Testis (tissue), 3 donors: ENCODE data around the gene NFE2L3. TPM values are rescaled to one million over a fixed set of nuclear protein-coding genes. Genes with fewer than 3 reads are reported as not detected.
A peak's percentile ranks its signal among the peaks of the same experiment; 100 is the strongest.

ENCODE experiments used
- DNase-seq: peaks from one replicate; pipeline ENCODE4 v3.0.0-alpha.2; 2019
- H3K27ac ChIP-seq, 2 donors: fragments of 200-600 bp; sonication (generic); one replicate each; pipeline ENCODE4 v1.5.1; 2019
- H3K27me3 ChIP-seq: fragments of 200-600 bp; sonication (generic); one replicate; pipeline ENCODE4 v1.5.1; 2019
- H3K36me3 ChIP-seq: fragments of 200-600 bp; sonication (generic); one replicate; pipeline ENCODE4 v1.5.1; 2017; ENCODE audit warnings: low read depth; ENCODE audit errors: missing control alignments
- H3K4me1 ChIP-seq: fragments of 200-600 bp; sonication (generic); one replicate; pipeline ENCODE4 v1.5.1; 2019
- H3K4me3 ChIP-seq, 2 donors: fragments of 200-600 bp; sonication (generic); one replicate each; pipeline ENCODE4 v1.5.1; 2017 to 2019
- H3K9me3 ChIP-seq: fragments of 200-600 bp; sonication (generic); one replicate; pipeline ENCODE4 v1.5.1; 2017
- CTCF ChIP-seq, 3 experiments: fragments of 450-650 bp in 2 of 3; fragments of 200-600 bp in 1 of 3; sonication (generic) in 1 of 3; IDR thresholded peaks; one replicate each; pipeline ENCODE4 v1.5.1; 2016 to 2019; ENCODE audit warnings: antibody characterized with exemption in 3 of 3, mild to moderate bottlenecking in 2 of 3, moderate library complexity in 1 of 3
- POLR2A ChIP-seq: fragments of 450-650 bp; IDR thresholded peaks from one replicate; pipeline ENCODE4 v1.6.1; 2017; ENCODE audit warnings: antibody characterized with exemption, mild to moderate bottlenecking, moderate library complexity
- WGBS, 2 donors: methylation state at CpG; one replicate each; pipeline ENCODE4 v1.1.5; 2018; 5-methylcytosine and 5-hydroxymethylcytosine counted together
- intact Hi-C: fragments of 100-400 bp; cut with DNase I; formaldehyde crosslinking; loops from one replicate; pipeline ENCODE4 v1.15.1; 2023; ENCODE audit warnings: low total_unique reads
- polyA plus RNA-seq: library from polyadenylated mRNA; stranded (reverse); fragments of 350-450 nt; fragmentation: Illumina TruSeq; extraction: RNeasy Lipid Tissue Mini Kit (QIAGEN cat#74804); gene quantifications from one replicate; pipeline ENCODE4 v1.2.3, GENCODE V29; 2014; ENCODE audit warnings: low read depth, low replicate concordance; ENCODE audit not compliant: insufficient read depth
- total RNA-seq, 2 donors: library from RNA; depleted of rRNA; stranded (reverse); fragments of >200 nt; gene quantifications; one replicate each; pipeline ENCODE4 v1.2.3, GENCODE V29; 2016

Gene NFE2L3
- total and polyA plus RNA-seq, 3 donors from 2014 or later: 3.3 to 4.2 (median 4.2) TPM

GRCh38 chr7:26198781-26199169, 46.8 kb downstream of the NFE2L3 start:
- H3K9me3 ChIP-seq: no peaks in the 10 kb centered on the region
- H3K27me3 ChIP-seq: no peaks in the 10 kb centered on the region
- H3K27ac ChIP-seq: peak overlapping the region; percentile 100
- TF ChIP-seq CTCF (IDR thresholded peaks at IDR 0.05) (no peak), POLR2A (no peak)
- peak overlapping the region; percentile 97 to 99 for H3K4me3 ChIP-seq
- intact Hi-C loops: no loop called here
- H3K4me1 ChIP-seq: peaks cover 16% of the 10 kb centered on the region
- WGBS, 2 donors: 0% methylated on average over 7 of the region's 7 CpGs
- no peak for DNase-seq
- no peaks in the 10 kb centered on the region for H3K36me3 ChIP-seq

DNA sequence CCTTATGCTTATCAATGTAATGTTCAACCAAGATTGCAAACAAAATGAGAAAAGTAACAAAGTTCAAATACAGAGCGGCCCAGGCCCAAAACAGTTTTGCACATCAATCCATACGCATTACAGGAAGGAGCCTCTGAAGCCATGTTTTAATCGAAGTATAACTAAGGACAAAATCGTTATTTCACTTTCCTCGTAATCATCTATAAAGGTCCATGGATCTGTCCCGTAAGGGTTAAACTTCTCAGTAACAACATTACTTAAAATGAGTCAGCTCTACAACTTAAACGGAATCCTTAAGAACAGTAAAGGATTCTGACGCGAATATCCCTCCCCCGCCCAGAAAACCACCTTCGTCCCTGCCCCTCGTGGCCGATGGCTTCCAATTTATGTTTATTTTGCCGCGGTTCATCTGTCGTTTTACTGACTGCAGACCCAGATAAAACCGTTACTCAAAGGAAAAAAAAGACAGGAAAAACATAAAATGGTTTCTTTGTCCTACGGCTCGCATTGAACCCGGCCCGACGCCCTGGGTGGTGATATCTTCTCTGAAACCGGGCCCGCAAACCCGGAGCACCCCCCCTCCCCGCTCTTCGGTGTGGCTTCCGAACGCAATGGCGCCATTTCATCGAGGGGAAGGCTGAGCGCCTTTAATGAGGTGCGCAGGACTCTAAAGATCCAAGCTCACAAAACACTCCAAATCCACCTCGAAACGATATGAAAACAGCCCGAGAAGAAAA, 47.5 kb downstream of the NFE2L3 start:
- intact Hi-C loops: no loop called here
- Histone ChIP-seq H3K9me3 (no peaks in the 10 kb centered on the region), H3K4me1 (peaks cover 14% of the 10 kb centered on the region), H3K4me3 (peak overlapping the region; percentile 97 to 99), H3K36me3 (no peaks in the 10 kb centered on the region), H3K27ac (peak overlapping the region; percentile 100), H3K27me3 (no peaks in the 10 kb centered on the region)
- peak in 1 of 3 experiments; percentile 4 for TF ChIP-seq CTCF (IDR thresholded peaks at IDR 0.05)
- no peak for TF ChIP-seq POLR2A
- DNase-seq: peak; percentile 78
- 0% methylated on average over 36 of the region's 36 CpGs for WGBS, 2 donors

DNA sequence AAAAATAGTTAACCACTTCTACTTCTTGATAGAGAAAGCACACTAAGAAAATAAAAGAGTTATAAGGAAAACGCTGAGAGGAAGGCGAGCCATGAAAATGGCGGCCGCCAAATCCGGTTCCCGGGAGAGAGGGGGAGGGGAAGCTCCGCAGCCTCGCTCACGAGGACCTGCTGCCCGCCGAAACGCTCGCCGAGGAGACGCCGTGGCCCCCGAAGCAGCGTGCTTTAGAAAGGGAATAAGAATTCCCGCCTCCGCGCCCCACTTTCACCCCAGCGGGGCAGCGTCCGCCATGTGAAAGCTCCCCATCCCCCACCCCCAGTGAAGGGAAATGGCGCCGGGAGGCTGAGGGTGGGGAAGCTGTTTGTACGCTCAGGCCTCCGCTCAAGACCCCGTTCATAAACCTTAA, 48.0 kb downstream of the NFE2L3 start:
- 0% methylated on average over 28 to 29 of the region's 29 CpGs for WGBS, 2 donors
- Histone ChIP-seq H3K9me3 (no peaks in the 10 kb centered on the region), H3K27me3 (no peaks in the 10 kb centered on the region), H3K36me3 (no peaks in the 10 kb centered on the region), H3K27ac (peak overlapping the region; percentile 100), H3K4me3 (peak overlapping the region; percentile 97 to 99), H3K4me1 (peaks cover 15% of the 10 kb centered on the region)
- DNase-seq: peak; percentile 75
- intact Hi-C loops: no loop called here
- no peak for TF ChIP-seq CTCF (IDR thresholded peaks at IDR 0.05)
- no peak for TF ChIP-seq POLR2A

DNA sequence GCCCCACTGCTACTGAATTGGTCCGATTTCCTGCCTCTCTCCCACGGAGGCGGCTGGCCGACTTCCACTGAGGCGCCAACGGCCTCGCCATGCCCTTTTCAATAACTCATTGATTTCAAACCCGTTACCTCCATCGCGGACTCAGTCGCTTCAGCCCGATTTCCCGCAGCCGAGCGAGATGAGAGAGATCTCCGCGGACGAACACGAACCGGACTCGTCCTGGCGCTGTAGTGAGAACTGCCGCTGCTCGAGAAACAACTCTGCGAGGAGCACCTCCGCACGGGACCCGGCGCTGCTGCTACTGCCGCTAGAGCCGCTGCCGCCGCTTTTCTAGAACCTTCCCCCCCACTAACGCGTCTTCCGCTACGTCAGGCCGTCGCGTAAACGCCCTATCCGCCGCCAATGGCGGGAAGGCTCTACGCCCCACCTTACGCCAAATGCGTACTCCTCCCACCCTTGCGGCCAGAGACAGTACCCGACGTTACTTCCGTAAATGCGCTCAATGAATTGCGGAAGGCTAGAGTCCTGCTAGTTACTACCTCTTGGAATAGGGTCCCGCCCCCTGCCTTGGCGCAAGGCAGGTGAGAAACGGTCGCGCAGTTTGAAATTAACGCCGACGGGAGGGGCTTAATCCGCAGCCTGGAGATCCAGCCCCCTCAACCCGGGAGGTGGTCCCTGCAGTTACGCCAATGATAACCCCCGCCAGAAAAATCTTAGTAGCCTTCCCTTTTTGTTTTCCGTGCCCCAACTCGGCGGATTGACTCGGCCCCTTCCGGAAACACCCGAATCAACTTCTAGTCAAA, 48.6 kb downstream of the NFE2L3 start, which contains the start of gene HNRNPA2B1:
Gene HNRNPA2B1, minus strand, starts transcription at position 303 of the 803 bp plus-strand sequence. Its CDS starts 169 bp downstream, at position 134.
- peaks cover 15% of the 10 kb centered on the region for H3K4me1 ChIP-seq
- H3K36me3 ChIP-seq: no peaks in the 10 kb centered on the region
- DNase-seq: peak; percentile 99
- H3K27ac ChIP-seq: peak within 1 kb of the TSS; percentile 100
- H3K9me3 ChIP-seq: no peaks in the 10 kb centered on the region
- H3K4me3 ChIP-seq: peak within 1 kb of the TSS; percentile 97 to 99
- TF ChIP-seq CTCF (IDR thresholded peaks at IDR 0.05) (peak in 2 of 3 experiments; percentile 53 to 61), POLR2A (peak; percentile 100)
- intact Hi-C loops: no loop called here
- WGBS, 2 donors: 1% methylated on average over 53 to 71 of the region's 71 CpGs
- no peaks in the 10 kb centered on the region for H3K27me3 ChIP-seq
